ENCODE measurements around the gene UNC13B.

DNA sequence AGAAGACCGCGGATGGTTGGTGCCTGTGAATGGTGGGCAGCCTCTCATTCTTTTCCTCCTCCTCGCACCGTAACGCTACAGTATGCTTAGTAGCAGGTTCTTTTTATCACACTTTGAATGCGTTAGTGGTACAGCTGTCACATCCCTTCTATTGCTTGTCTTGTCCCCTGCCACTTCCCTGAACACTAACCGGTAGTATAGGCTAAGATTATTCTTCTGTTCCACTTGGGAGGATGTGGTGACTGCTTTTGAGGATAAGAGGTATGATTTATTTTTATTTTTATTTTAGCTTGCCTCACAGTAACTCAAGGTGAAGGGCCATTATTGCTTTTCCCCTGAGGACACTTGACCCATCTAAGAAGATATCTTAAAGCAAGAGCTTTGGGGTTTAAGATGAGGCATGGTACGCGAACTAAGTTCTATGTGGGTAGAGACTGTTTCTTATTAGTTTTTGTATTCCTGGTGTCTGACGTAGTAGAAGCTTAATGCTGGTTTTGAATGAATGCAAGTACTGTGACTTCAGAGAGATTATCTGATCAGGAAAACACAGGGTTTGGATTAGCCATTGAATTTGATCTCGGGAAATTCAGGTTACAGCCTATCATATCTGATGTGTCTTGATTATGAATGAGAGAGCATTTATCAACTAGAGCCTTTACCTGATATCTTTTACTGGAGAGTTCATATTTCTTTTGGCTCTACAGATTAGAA lies 951 bp downstream of the UNC13B start:
- TF ChIP-seq, protein P1, sequence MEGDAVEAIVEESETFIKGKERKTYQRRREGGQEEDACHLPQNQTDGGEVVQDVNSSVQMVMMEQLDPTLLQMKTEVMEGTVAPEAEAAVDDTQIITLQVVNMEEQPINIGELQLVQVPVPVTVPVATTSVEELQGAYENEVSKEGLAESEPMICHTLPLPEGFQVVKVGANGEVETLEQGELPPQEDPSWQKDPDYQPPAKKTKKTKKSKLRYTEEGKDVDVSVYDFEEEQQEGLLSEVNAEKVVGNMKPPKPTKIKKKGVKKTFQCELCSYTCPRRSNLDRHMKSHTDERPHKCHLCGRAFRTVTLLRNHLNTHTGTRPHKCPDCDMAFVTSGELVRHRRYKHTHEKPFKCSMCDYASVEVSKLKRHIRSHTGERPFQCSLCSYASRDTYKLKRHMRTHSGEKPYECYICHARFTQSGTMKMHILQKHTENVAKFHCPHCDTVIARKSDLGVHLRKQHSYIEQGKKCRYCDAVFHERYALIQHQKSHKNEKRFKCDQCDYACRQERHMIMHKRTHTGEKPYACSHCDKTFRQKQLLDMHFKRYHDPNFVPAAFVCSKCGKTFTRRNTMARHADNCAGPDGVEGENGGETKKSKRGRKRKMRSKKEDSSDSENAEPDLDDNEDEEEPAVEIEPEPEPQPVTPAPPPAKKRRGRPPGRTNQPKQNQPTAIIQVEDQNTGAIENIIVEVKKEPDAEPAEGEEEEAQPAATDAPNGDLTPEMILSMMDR (tag by site-specific recombination; IDR thresholded peaks at IDR 0.05) = no peak
- TF ChIP-seq KLF1 (tag by site-specific recombination; IDR thresholded peaks at IDR 0.05) = no peak
- TF ChIP-seq, protein P2, sequence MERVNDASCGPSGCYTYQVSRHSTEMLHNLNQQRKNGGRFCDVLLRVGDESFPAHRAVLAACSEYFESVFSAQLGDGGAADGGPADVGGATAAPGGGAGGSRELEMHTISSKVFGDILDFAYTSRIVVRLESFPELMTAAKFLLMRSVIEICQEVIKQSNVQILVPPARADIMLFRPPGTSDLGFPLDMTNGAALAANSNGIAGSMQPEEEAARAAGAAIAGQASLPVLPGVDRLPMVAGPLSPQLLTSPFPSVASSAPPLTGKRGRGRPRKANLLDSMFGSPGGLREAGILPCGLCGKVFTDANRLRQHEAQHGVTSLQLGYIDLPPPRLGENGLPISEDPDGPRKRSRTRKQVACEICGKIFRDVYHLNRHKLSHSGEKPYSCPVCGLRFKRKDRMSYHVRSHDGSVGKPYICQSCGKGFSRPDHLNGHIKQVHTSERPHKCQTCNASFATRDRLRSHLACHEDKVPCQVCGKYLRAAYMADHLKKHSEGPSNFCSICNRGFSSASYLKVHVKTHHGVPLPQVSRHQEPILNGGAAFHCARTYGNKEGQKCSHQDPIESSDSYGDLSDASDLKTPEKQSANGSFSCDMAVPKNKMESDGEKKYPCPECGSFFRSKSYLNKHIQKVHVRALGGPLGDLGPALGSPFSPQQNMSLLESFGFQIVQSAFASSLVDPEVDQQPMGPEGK (tag by site-specific recombination; IDR thresholded peaks at IDR 0.05) = no peak
- no peak for TF ChIP-seq ZNF274 (IDR thresholded peaks at IDR 0.05; ENCODE audit: low read length)
- no peak for TF ChIP-seq ZNF274 (tag by site-specific recombination; IDR thresholded peaks at IDR 0.05; ENCODE audit: borderline replicate concordance)
- TF ChIP-seq, protein P3, sequence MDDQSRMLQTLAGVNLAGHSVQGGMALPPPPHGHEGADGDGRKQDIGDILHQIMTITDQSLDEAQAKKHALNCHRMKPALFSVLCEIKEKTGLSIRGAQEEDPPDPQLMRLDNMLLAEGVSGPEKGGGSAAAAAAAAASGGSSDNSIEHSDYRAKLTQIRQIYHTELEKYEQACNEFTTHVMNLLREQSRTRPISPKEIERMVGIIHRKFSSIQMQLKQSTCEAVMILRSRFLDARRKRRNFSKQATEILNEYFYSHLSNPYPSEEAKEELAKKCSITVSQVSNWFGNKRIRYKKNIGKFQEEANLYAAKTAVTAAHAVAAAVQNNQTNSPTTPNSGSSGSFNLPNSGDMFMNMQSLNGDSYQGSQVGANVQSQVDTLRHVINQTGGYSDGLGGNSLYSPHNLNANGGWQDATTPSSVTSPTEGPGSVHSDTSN (CRISPR knock-in tag; IDR thresholded peaks at IDR 0.05) = no peak
- TF ChIP-seq SETDB1 (IDR thresholded peaks at IDR 0.05; ENCODE audit: insufficient read length, low read length) = no peak
- no peak for TF ChIP-seq ZNF707 (tag by site-specific recombination; IDR thresholded peaks at IDR 0.05)
- TF ChIP-seq TCF7L2 (IDR thresholded peaks at IDR 0.05; ENCODE audit: borderline replicate concordance, low read depth, low read length) = no peak
- TF ChIP-seq HOXA7 (CRISPR knock-in tag; IDR thresholded peaks at IDR 0.05; ENCODE audit: borderline replicate concordance) = no peak
- no peak for TF ChIP-seq ZBTB1 (tag by site-specific recombination; IDR thresholded peaks at IDR 0.05)
- TF ChIP-seq ZNF558 (tag by site-specific recombination; IDR thresholded peaks at IDR 0.05) = no peak
- TF ChIP-seq, protein P4, sequence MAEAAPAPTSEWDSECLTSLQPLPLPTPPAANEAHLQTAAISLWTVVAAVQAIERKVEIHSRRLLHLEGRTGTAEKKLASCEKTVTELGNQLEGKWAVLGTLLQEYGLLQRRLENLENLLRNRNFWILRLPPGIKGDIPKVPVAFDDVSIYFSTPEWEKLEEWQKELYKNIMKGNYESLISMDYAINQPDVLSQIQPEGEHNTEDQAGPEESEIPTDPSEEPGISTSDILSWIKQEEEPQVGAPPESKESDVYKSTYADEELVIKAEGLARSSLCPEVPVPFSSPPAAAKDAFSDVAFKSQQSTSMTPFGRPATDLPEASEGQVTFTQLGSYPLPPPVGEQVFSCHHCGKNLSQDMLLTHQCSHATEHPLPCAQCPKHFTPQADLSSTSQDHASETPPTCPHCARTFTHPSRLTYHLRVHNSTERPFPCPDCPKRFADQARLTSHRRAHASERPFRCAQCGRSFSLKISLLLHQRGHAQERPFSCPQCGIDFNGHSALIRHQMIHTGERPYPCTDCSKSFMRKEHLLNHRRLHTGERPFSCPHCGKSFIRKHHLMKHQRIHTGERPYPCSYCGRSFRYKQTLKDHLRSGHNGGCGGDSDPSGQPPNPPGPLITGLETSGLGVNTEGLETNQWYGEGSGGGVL (tag by site-specific recombination; IDR thresholded peaks at IDR 0.05) = no peak
- no peak for TF ChIP-seq TRIM28 (IDR thresholded peaks at IDR 0.05; ENCODE audit: borderline replicate concordance, low read length)
- TF ChIP-seq ZNF37A (tag by site-specific recombination; IDR thresholded peaks at IDR 0.05) = no peak
